ENCODE measurements around the gene FBRSL1.

DNA sequence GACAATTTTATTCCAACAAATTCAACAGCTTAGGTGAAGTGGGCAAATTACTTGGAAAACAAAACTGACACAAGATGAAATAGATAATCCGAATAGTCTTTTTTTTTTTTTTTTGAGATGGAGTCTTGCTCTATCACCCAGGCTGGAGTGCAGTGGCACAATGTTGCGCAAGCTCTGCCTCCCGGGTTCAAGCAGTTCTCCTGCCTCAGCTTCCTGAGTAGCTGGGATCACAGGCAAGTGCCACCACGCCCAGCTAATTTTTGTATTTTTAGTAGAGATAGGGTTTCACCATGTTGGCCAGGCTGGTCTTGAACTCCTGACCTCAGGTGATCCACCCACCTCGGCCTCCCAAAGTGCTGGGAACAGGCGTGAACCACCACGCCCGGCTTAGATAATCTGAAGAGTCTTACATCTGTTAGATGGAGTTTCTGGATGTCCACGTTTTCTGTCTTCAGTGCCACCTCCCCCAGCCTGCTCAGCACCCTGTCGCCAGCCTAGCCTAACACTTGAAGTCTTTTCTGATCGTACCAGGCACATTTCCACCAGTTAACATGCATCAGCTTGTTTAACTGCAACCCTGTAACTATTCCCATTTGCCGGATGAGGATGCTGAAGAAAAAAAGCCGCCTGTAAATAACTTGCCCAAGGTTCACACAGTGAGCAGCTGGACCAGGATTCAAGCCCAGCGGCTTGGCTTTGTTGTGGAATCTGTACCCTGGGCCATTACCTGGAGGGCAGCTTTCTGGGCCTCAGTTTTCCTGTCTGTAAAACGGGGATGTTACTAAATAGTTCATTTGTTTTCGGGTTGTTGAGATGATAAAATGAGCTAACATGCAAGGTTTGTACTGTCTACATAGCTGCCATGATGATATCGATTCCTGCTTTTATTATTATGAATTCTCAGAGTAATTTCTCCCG is 26.4 kb downstream of the FBRSL1 start:
- TF ChIP-seq, protein P1, sequence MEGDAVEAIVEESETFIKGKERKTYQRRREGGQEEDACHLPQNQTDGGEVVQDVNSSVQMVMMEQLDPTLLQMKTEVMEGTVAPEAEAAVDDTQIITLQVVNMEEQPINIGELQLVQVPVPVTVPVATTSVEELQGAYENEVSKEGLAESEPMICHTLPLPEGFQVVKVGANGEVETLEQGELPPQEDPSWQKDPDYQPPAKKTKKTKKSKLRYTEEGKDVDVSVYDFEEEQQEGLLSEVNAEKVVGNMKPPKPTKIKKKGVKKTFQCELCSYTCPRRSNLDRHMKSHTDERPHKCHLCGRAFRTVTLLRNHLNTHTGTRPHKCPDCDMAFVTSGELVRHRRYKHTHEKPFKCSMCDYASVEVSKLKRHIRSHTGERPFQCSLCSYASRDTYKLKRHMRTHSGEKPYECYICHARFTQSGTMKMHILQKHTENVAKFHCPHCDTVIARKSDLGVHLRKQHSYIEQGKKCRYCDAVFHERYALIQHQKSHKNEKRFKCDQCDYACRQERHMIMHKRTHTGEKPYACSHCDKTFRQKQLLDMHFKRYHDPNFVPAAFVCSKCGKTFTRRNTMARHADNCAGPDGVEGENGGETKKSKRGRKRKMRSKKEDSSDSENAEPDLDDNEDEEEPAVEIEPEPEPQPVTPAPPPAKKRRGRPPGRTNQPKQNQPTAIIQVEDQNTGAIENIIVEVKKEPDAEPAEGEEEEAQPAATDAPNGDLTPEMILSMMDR (IDR thresholded peaks at IDR 0.05; ENCODE audit: low read length), result no peak
- no peak for TF ChIP-seq EZH2 (optimal IDR thresholded peaks at IDR 0.05; ENCODE audit: low read depth, low read length)
